ENCODE results near the gene SAXO2.

- TF ChIP-seq CTCF (IDR thresholded peaks at IDR 0.05; ENCODE audit: borderline replicate concordance, extremely low read depth, low read length, poor library complexity, severe bottlenecking) (no peak), EZH2 (IDR thresholded peaks at IDR 0.05; ENCODE audit: borderline replicate concordance, low read depth, low read length, severe bottlenecking) (no peak)
Observed at GRCh38 chr15:82304778-82305090, 42.1 kb downstream of the SAXO2 start.
